Neural cell (in vitro differentiated cells): ENCODE measurements around the gene NTN3. TPM values are rescaled to one million over a fixed set of nuclear protein-coding genes. Genes with fewer than 3 reads are reported as not detected.

Source experiments
- H2AFZ ChIP-seq: fragments of 200-600, 300-800 bp; sonication (generic), shearing (Covaris generic); 2 replicates; pipeline ENCODE4 v1.6.0; 2014; ENCODE audit warnings: low read depth, mild to moderate bottlenecking, antibody characterized with exemption, low read length, moderate library complexity
- H3F3A ChIP-seq: fragments of 200-600 bp; shearing (Covaris generic); 2 replicates; pipeline ENCODE4 v1.6.1; 2016; ENCODE audit warnings: mild to moderate bottlenecking, moderate library complexity, mixed read lengths, antibody characterized with exemption, low read length; ENCODE audit not compliant: insufficient read depth, poor library complexity, severe bottlenecking
- H3K27ac ChIP-seq: fragments of 200-600, 300-800 bp; sonication (generic), shearing (Covaris generic); 2 replicates; pipeline ENCODE4 v1.5.1; 2014; ENCODE audit warnings: mild to moderate bottlenecking, low read length, moderate library complexity
- H3K27me3 ChIP-seq: fragments of 300-800, 200-600 bp; sonication (generic), shearing (Covaris generic); 2 replicates; pipeline ENCODE4 v1.6.0; 2014; ENCODE audit warnings: mild to moderate bottlenecking, low read depth, low read length, moderate library complexity; ENCODE audit not compliant: insufficient read depth
- H3K36me3 ChIP-seq: fragments of 300-800, 200-600 bp; sonication (generic), shearing (Covaris generic); 2 replicates; pipeline ENCODE4 v1.5.1; 2014; ENCODE audit warnings: mild to moderate bottlenecking, antibody characterized with exemption, low read length, moderate library complexity; ENCODE audit not compliant: insufficient read depth
- H3K4me2 ChIP-seq: fragments of 300-800, 200-600 bp; sonication (generic), shearing (Covaris generic); 2 replicates; pipeline ENCODE4 v1.6.0; 2014; ENCODE audit warnings: mild to moderate bottlenecking, low read length
- H3K4me3 ChIP-seq: fragments of 300-800, 200-600 bp; sonication (generic), shearing (Covaris generic); 2 replicates; pipeline ENCODE4 v1.5.1; 2014; ENCODE audit warnings: mild to moderate bottlenecking, low read length, moderate library complexity
- H3K79me2 ChIP-seq: fragments of 200-600 bp; shearing (Covaris generic); replicated peaks from 2 replicates; pipeline ENCODE4 v1.6.0; 2014; ENCODE audit warnings: mild to moderate bottlenecking, low read length, moderate library complexity; ENCODE audit not compliant: insufficient read depth
- H3K9ac ChIP-seq: fragments of 300-800, 200-600 bp; sonication (generic), shearing (Covaris generic); 2 replicates; pipeline ENCODE4 v1.6.1; 2016; ENCODE audit warnings: mild to moderate bottlenecking, low read length, mixed read lengths
- H3K9me2 ChIP-seq: fragments of 200-600 bp; shearing (Covaris generic); 2 replicates; pipeline ENCODE4 v1.6.1; 2016; ENCODE audit warnings: mild to moderate bottlenecking, low read length, mixed read lengths; ENCODE audit not compliant: insufficient read depth
- H3K9me3 ChIP-seq: fragments of 200-600, 300-800 bp; sonication (generic), shearing (Covaris generic); 2 replicates; pipeline ENCODE4 v1.6.1; 2016; ENCODE audit warnings: mild to moderate bottlenecking, mixed run types, low read length, moderate library complexity, mixed read lengths
- H4K20me1 ChIP-seq: fragments of 200-600 bp; shearing (Covaris generic); 2 replicates; pipeline ENCODE4 v1.6.1; 2016; ENCODE audit warnings: mild to moderate bottlenecking, mixed run types; ENCODE audit not compliant: insufficient read depth
- EP300 ChIP-seq: fragments of 450-650 bp; conservative IDR thresholded peaks from 2 replicates; pipeline ENCODE4 v1.6.1; 2014; ENCODE audit warnings: antibody characterized with exemption, mild to moderate bottlenecking, moderate library complexity; ENCODE audit not compliant: poor library complexity, severe bottlenecking
- EZH2 ChIP-seq: fragments of 200-600, 300-800 bp; shearing (Covaris generic), sonication (generic); IDR thresholded peaks from 2 replicates; pipeline ENCODE4 v1.6.1; 2014; ENCODE audit warnings: antibody characterized with exemption, low read length, borderline replicate concordance, mild to moderate bottlenecking; ENCODE audit not compliant: insufficient read depth, poor library complexity, severe bottlenecking
- MXI1 ChIP-seq: fragments of 450-650 bp; conservative IDR thresholded peaks from 2 replicates; pipeline ENCODE4 v1.6.1; 2014; ENCODE audit warnings: antibody characterized with exemption, mild to moderate bottlenecking; ENCODE audit not compliant: poor library complexity, severe bottlenecking
- POLR2AphosphoS5 ChIP-seq: IDR thresholded peaks from 2 replicates; pipeline ENCODE4 v1.6.1; 2012
- RAD21 ChIP-seq: fragments of 450-650 bp; conservative IDR thresholded peaks from 2 replicates; pipeline ENCODE4 v1.6.1; 2014; ENCODE audit warnings: antibody characterized with exemption, mild to moderate bottlenecking, moderate library complexity
- REST ChIP-seq: IDR thresholded peaks from 2 replicates; pipeline ENCODE4 v1.6.1; 2012; ENCODE audit warnings: borderline replicate concordance
- SMC3 ChIP-seq: fragments of 450-650 bp; conservative IDR thresholded peaks from 2 replicates; pipeline ENCODE4 v1.6.1; 2014; ENCODE audit warnings: antibody characterized with exemption, mild to moderate bottlenecking, moderate library complexity; ENCODE audit not compliant: poor library complexity
- TAF1 ChIP-seq: IDR thresholded peaks from 2 replicates; pipeline ENCODE4 v1.6.1; 2012; ENCODE audit warnings: low read depth
- polyA plus RNA-seq: library from polyadenylated mRNA; depleted of rRNA; stranded (reverse); fragments of >200 nt; gene quantifications from 2 replicates; pipeline ENCODE4 v1.2.3, GENCODE V29; 2014
- TF ChIP-seq, protein P1 (sequence below): fragments of 450-650 bp; IDR thresholded peaks from 2 replicates; pipeline ENCODE4 v1.5.1; 2014; ENCODE audit warnings: antibody characterized with exemption, mild to moderate bottlenecking, moderate library complexity; ENCODE audit not compliant: poor library complexity, severe bottlenecking

NTN3 gene
- polyA plus RNA-seq, 1 donor from 2014 or later, result 1.2 TPM

GRCh38 chr16:2471653-2472487 lies 773 bp downstream of the NTN3 start:
- no peaks in the 10 kb centered on the region for H3K9me3 ChIP-seq
- TF ChIP-seq MXI1 (no peak), EZH2 (no peak), TAF1 (no peak), SMC3 (no peak), REST (no peak), RAD21 (no peak), EP300 (no peak)
- TF ChIP-seq, protein P1, sequence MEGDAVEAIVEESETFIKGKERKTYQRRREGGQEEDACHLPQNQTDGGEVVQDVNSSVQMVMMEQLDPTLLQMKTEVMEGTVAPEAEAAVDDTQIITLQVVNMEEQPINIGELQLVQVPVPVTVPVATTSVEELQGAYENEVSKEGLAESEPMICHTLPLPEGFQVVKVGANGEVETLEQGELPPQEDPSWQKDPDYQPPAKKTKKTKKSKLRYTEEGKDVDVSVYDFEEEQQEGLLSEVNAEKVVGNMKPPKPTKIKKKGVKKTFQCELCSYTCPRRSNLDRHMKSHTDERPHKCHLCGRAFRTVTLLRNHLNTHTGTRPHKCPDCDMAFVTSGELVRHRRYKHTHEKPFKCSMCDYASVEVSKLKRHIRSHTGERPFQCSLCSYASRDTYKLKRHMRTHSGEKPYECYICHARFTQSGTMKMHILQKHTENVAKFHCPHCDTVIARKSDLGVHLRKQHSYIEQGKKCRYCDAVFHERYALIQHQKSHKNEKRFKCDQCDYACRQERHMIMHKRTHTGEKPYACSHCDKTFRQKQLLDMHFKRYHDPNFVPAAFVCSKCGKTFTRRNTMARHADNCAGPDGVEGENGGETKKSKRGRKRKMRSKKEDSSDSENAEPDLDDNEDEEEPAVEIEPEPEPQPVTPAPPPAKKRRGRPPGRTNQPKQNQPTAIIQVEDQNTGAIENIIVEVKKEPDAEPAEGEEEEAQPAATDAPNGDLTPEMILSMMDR, result no peak
- H3K36me3 ChIP-seq, result no peaks in the 10 kb centered on the region
- no peak overlapping the region for H3K4me2 ChIP-seq
- H4K20me1 ChIP-seq, result no peaks in the 10 kb centered on the region
- H3K27me3 ChIP-seq, result peaks cover 6% of the 10 kb centered on the region
- H3K79me2 ChIP-seq, result peaks cover 5% of the 10 kb centered on the region
- H3K9ac ChIP-seq, result peak overlapping the region; percentile 49
- H3K27ac ChIP-seq, result no peak overlapping the region
- no peaks in the 10 kb centered on the region for H3F3A ChIP-seq
- peak overlapping the region; percentile 52 for H3K4me3 ChIP-seq
- H2AFZ ChIP-seq, result no peak overlapping the region
- no peaks in the 10 kb centered on the region for H3K9me2 ChIP-seq

DNA sequence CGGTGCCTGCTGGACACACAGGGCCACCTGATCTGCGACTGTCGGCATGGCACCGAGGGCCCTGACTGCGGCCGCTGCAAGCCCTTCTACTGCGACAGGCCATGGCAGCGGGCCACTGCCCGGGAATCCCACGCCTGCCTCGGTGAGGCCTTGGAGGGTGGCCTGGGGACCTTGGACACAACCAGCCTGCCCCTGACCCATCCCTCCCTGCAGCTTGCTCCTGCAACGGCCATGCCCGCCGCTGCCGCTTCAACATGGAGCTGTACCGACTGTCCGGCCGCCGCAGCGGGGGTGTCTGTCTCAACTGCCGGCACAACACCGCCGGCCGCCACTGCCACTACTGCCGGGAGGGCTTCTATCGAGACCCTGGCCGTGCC lies 1.4 kb downstream of the NTN3 start:
- Histone ChIP-seq H4K20me1 (no peaks in the 10 kb centered on the region), H3K36me3 (no peaks in the 10 kb centered on the region), H3K9ac (no peak overlapping the region), H3K79me2 (peaks cover 8% of the 10 kb centered on the region), H3K4me2 (no peak overlapping the region), H3K27ac (no peak overlapping the region), H3K4me3 (no peak overlapping the region), H2AFZ (no peak overlapping the region), H3K9me3 (no peaks in the 10 kb centered on the region), H3K9me2 (no peaks in the 10 kb centered on the region), H3K27me3 (peaks cover 6% of the 10 kb centered on the region), H3F3A (no peaks in the 10 kb centered on the region)
- no peak for TF ChIP-seq RAD21
- TF ChIP-seq, protein P1, result no peak
- no peak for TF ChIP-seq SMC3
- TF ChIP-seq MXI1, result no peak
- TF ChIP-seq EP300, result no peak
- no peak for TF ChIP-seq REST
- no peak for TF ChIP-seq POLR2AphosphoS5
- TF ChIP-seq EZH2, result no peak
- TF ChIP-seq TAF1, result no peak
